K562 (cell line): ENCODE measurements around the gene SCAMP3. TPM values are rescaled to one million over a fixed set of nuclear protein-coding genes. Genes with fewer than 3 reads are reported as not detected.

Experiments
- CBX1 ChIP-seq: sonication (generic); IDR thresholded peaks from 2 replicates; pipeline ENCODE4 v1.6.1; 2016; ENCODE audit warnings: antibody characterized with exemption, low read depth, mild to moderate bottlenecking
- CSDE1 ChIP-seq, 2 experiments: fragments of 450-650 bp; IDR thresholded peaks; 2 replicates each; pipeline ENCODE4 v1.6.1; 2016; ENCODE audit warnings: mild to moderate bottlenecking in 1 of 2
- CTBP1 ChIP-seq: fragments of 450-650 bp; IDR thresholded peaks from 2 replicates; pipeline ENCODE4 v1.6.1; 2016; ENCODE audit warnings: borderline replicate concordance
- ELF1 ChIP-seq: fragments of 200-800 bp; sonication (Bioruptor generic); IDR thresholded peaks from 2 replicates; pipeline ENCODE4 v1.6.1; 2016; ENCODE audit warnings: missing genetic modification characterization, missing compliant biosample characterization
- MEIS2 ChIP-seq: fragments of 450-650 bp; IDR thresholded peaks from 2 replicates; pipeline ENCODE4 v1.6.1; 2014; ENCODE audit warnings: mild to moderate bottlenecking; ENCODE audit not compliant: partially characterized antibody
- NR2C1 ChIP-seq, 2 experiments: fragments of 450-650 bp; IDR thresholded peaks; 2 replicates each; pipeline ENCODE4 v1.6.1; 2017; ENCODE audit warnings: mild to moderate bottlenecking in 2 of 2, antibody characterized with exemption in 1 of 2, inconsistent platforms in 1 of 2, missing compliant biosample characterization in 1 of 2, missing genetic modification characterization in 1 of 2
- polyA plus RNA-seq, 8 experiments: library from polyadenylated mRNA; depleted of rRNA in 4 of 8; stranded (reverse) in 5 of 8; unstranded in 3 of 8; fragments of >200 nt; fragmentation: Nextera tagmentation in 2 of 8; fragmentation: Illumina TruSeq in 1 of 8; extraction: Ambion mirVana in 2 of 8; extraction: Trizol in 1 of 8; gene quantifications; 2 replicates each; pipeline versions ENCODE4 v1.2.1 to v1.2.3, GENCODE V29; 2011 to 2014; ENCODE audit warnings: inconsistent platforms in 1 of 8, missing spikeins in 1 of 8
- total RNA-seq, 7 experiments: library from RNA; depleted of rRNA in 6 of 7; stranded (reverse); fragments of >200 nt in 6 of 7; fragmentation: Illumina TruSeq in 2 of 7; extraction: Trizol in 2 of 7; gene quantifications; 2 replicates each; pipeline versions ENCODE4 v1.2.1 to v1.2.3, GENCODE V29; 2011 to 2021; ENCODE audit warnings: low replicate concordance in 1 of 7
- TF ChIP-seq, protein P1 (sequence below), 2 experiments: fragments of 450-650 bp in 1 of 2; sonication (generic) in 1 of 2; formaldehyde crosslinking; conservative IDR thresholded peaks; 2 replicates each; pipeline versions ENCODE4 v1.4.0 to v1.8.1; 2020 to 2022; ENCODE audit warnings: mild to moderate bottlenecking in 1 of 2, missing genetic modification reagents in 1 of 2
- TF ChIP-seq, protein P2 (sequence below): fragments of 450-650 bp; formaldehyde crosslinking; IDR thresholded peaks from 2 replicates; pipeline ENCODE4 v1.4.0; 2020; ENCODE audit warnings: mild to moderate bottlenecking, moderate library complexity
- TF ChIP-seq, protein P3 (sequence below): sonication (generic); formaldehyde crosslinking; IDR thresholded peaks from 2 replicates; pipeline ENCODE4 v1.9.0; 2022; ENCODE audit warnings: mild to moderate bottlenecking, missing genetic modification reagents
- TF ChIP-seq, protein P4 (sequence below): sonication (generic); formaldehyde crosslinking; IDR thresholded peaks from 2 replicates; pipeline ENCODE4 v1.8.0; 2023; ENCODE audit warnings: mild to moderate bottlenecking, missing genetic modification reagents

Gene SCAMP3
- total and polyA plus RNA-seq, 9 of the 15 experiments (the other 6 are each of a cell fraction or from before 2014, with no cell fraction given) = 14.2 to 131 (median 86.1) TPM

DNA sequence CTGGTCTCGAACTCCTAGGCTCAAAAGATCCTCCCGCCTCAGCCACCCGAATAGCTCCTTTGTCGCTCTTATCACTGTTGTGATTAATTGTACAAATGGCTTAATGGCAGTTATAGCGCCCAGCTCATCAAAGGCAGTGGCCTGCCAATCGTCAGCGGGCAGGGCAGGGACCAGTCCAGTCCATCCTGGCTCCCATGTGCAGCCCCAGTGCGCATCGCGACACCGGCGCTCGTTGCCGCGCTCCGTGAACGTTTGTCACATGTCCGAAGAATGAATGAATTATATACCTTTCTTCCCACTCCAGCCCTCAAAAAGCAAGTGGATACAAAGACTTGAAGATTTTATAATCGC, 35.3 kb downstream of the SCAMP3 start (continued):
- TF ChIP-seq, protein P1, sequence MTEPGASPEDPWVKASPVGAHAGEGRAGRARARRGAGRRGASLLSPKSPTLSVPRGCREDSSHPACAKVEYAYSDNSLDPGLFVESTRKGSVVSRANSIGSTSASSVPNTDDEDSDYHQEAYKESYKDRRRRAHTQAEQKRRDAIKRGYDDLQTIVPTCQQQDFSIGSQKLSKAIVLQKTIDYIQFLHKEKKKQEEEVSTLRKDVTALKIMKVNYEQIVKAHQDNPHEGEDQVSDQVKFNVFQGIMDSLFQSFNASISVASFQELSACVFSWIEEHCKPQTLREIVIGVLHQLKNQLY (CRISPR knock-in tag; conservative IDR thresholded peaks at IDR 0.05) = no peak; a peak in 1 of 4 replicates
- 0 out of 4 replicates have a peak, but pooled peaks of 1 of the 2 experiments have one; percentile 47 for TF ChIP-seq CSDE1 (IDR thresholded peaks at IDR 0.05)
- TF ChIP-seq CBX1 = 0 out of 2 replicates have a peak, but pooled peaks have one; percentile 20
- TF ChIP-seq, protein P2, sequence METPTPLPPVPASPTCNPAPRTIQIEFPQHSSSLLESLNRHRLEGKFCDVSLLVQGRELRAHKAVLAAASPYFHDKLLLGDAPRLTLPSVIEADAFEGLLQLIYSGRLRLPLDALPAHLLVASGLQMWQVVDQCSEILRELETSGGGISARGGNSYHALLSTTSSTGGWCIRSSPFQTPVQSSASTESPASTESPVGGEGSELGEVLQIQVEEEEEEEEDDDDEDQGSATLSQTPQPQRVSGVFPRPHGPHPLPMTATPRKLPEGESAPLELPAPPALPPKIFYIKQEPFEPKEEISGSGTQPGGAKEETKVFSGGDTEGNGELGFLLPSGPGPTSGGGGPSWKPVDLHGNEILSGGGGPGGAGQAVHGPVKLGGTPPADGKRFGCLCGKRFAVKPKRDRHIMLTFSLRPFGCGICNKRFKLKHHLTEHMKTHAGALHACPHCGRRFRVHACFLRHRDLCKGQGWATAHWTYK (CRISPR knock-in tag) = no peak
- TF ChIP-seq, protein P3, sequence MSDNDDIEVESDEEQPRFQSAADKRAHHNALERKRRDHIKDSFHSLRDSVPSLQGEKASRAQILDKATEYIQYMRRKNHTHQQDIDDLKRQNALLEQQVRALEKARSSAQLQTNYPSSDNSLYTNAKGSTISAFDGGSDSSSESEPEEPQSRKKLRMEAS (CRISPR knock-in tag) = peak; percentile 83
- TF ChIP-seq, protein P4, sequence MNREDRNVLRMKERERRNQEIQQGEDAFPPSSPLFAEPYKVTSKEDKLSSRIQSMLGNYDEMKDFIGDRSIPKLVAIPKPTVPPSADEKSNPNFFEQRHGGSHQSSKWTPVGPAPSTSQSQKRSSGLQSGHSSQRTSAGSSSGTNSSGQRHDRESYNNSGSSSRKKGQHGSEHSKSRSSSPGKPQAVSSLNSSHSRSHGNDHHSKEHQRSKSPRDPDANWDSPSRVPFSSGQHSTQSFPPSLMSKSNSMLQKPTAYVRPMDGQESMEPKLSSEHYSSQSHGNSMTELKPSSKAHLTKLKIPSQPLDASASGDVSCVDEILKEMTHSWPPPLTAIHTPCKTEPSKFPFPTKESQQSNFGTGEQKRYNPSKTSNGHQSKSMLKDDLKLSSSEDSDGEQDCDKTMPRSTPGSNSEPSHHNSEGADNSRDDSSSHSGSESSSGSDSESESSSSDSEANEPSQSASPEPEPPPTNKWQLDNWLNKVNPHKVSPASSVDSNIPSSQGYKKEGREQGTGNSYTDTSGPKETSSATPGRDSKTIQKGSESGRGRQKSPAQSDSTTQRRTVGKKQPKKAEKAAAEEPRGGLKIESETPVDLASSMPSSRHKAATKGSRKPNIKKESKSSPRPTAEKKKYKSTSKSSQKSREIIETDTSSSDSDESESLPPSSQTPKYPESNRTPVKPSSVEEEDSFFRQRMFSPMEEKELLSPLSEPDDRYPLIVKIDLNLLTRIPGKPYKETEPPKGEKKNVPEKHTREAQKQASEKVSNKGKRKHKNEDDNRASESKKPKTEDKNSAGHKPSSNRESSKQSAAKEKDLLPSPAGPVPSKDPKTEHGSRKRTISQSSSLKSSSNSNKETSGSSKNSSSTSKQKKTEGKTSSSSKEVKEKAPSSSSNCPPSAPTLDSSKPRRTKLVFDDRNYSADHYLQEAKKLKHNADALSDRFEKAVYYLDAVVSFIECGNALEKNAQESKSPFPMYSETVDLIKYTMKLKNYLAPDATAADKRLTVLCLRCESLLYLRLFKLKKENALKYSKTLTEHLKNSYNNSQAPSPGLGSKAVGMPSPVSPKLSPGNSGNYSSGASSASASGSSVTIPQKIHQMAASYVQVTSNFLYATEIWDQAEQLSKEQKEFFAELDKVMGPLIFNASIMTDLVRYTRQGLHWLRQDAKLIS (CRISPR knock-in tag) = 0 out of 2 replicates have a peak, but pooled peaks have one; percentile 22
- peak; percentile 47 for TF ChIP-seq ELF1
- no peak for TF ChIP-seq NR2C1 (IDR thresholded peaks at IDR 0.05)
- TF ChIP-seq NR2C1 (tag; IDR thresholded peaks at IDR 0.05) = 0 out of 2 replicates have a peak, but pooled peaks have one; percentile 19
- peak; percentile 35 for TF ChIP-seq MEIS2
- peak; percentile 50; the same call in 1 of the 2 replicates for TF ChIP-seq CTBP1
